Activated CD4-positive, alpha-beta T cell treated with anti-CD3 and anti-CD28 coated beads, Interleukin-2, amount 50 U/mL, for 4 hours (primary cell): ENCODE measurements around the gene PDE6H.

Experiments used
- DNase-seq, 2 experiments: peaks; one replicate each; pipeline ENCODE4 v3.0.0-alpha.2; 2020

PDE6H gene

GRCh38 chr12:14952299-14952921, 20.4 kb upstream of the PDE6H start:
- no peak for DNase-seq

- no peak for DNase-seq
Measured at GRCh38 chr12:14953752-14954151, 19.1 kb upstream of the PDE6H start.

GRCh38 chr12:14954269-14954668, 18.6 kb upstream of the PDE6H start:
- DNase-seq: no peak

- no peak for DNase-seq
Measured at GRCh38 chr12:14956024-14956891, 16.6 kb upstream of the PDE6H start.

- no peak for DNase-seq
Measured at GRCh38 chr12:14956905-14957304, 15.9 kb upstream of the PDE6H start.

GRCh38 chr12:14957551-14958168, 15.2 kb upstream of the PDE6H start:
- no peak for DNase-seq

- DNase-seq: no peak
Measured at GRCh38 chr12:14958361-14959125, 14.3 kb upstream of the PDE6H start.

- DNase-seq: no peak
Measured at GRCh38 chr12:14959126-14959440, 13.8 kb upstream of the PDE6H start.

GRCh38 chr12:14959463-14959862, 13.4 kb upstream of the PDE6H start:
- no peak for DNase-seq

- DNase-seq: no peak
Measured at GRCh38 chr12:14959916-14960496, 12.8 kb upstream of the PDE6H start.

- no peak for DNase-seq
Measured at GRCh38 chr12:14960548-14961465, 12.0 kb upstream of the PDE6H start.

- DNase-seq: peak; percentile 68 to 74
Measured at GRCh38 chr12:14961466-14962152, 11.2 kb upstream of the PDE6H start, which contains the start of gene ARHGDIB. TSS of gene ARHGDIB (minus strand) at chr12:14961601. CDS start at chr12:14950712, 10,889 bp downstream.

- no peak for DNase-seq
Measured at GRCh38 chr12:14962153-14962539, 10.7 kb upstream of the PDE6H start.

- DNase-seq: no peak
Measured at GRCh38 chr12:14962797-14963196, 10.0 kb upstream of the PDE6H start.

GRCh38 chr12:14963520-14963919, 9.3 kb upstream of the PDE6H start:
- no peak for DNase-seq

GRCh38 chr12:14964406-14964805, 8.4 kb upstream of the PDE6H start:
- DNase-seq: no peak

GRCh38 chr12:14965221-14965620, 7.6 kb upstream of the PDE6H start:
- DNase-seq: no peak

- no peak for DNase-seq
Measured at GRCh38 chr12:14968478-14968877, 4.4 kb upstream of the PDE6H start.

- no peak for DNase-seq
Measured at GRCh38 chr12:14970473-14970872, 2.4 kb upstream of the PDE6H start.

GRCh38 chr12:14974633-14975032, 1.8 kb downstream of the PDE6H start:
- no peak for DNase-seq

- no peak for DNase-seq
Measured at GRCh38 chr12:14975457-14975856, 2.6 kb downstream of the PDE6H start.
